Central memory CD4-positive, alpha-beta T cell (primary cell): ENCODE measurements around the gene UBLCP1.
"Not testable (repeated sequence)": the region's sequence is repeated elsewhere in the genome, so short reads cannot be mapped to it uniquely, and the experiment has no call there.

Source experiments
- DNase-seq: peaks from one replicate; pipeline ENCODE4 v3.0.0; 2022

Gene UBLCP1

GRCh38 chr5:159257007-159257406 lies 6.1 kb upstream of the UBLCP1 start:
- no peak for DNase-seq

DNA sequence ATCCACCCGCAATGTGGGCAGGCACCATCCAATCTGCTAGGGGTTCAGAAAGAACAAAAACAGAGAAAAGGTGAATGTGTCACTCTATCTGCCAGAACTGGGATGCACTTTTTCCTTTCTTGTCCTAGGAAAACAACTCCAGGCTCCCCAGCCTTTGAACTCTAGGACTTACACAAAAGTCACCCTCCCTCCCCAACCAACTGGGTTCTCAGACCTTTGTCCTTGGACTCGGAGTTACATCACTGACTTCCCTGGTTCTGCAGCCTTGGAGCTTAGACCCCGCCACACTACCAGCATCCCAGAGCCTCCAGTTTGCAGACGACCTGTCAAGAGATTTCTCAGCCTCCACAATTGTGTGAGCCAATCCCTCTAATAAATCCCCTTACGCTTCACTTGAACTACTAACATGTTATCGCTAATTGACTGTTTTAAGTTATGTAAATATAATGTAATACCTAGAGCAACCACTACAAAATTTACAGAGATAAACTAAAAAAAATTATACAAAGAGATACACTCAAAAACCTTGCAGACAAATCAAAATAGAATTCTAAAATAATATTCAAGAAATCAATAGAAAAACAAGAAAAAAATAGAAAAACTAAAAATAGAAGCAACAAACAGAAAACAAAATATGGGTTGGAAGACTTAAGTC lies 5.3 kb upstream of the UBLCP1 start:
- no peak for DNase-seq

DNA sequence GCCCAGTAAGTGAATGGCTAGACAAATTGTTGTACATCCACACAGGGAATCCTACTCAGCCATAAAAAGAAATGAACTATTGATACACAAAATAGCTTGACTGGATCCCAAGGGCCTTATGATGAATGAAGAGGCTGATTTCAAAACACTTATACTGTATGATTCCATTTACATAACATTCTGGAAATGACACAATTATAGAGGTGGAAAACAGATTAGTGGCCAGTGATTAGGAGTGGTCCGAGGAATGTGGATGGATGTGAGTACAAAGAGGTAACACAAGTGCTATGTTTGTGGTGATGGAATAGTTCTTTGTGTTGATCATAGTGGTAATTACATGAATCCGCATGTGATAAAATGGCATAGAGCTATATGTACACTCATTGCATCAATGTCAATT lies 4.7 kb upstream of the UBLCP1 start:
- DNase-seq = no peak

DNA sequence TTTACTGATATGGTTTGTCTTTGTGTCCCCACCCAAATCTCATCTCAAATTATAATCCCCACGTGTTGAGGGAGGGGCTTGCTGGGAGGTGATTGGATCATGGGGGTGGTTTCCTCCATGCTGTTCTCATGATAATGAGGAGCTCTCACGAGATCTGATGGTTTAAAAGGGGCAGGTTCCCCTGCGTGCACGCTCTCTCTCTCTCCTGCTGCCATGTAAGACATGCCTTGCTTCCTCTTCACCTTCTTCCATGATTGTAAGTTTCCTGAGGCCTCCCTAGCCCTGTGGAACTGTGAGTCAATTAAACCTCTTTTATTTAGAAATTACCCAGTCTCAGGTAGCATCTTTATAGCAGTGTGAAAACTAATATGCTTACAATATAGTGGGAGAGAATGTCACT lies 2.9 kb upstream of the UBLCP1 start:
- not testable (repeated sequence) for DNase-seq

GRCh38 chr5:159262472-159262858 lies 625 bp upstream of the UBLCP1 start:
- DNase-seq = no peak

DNA sequence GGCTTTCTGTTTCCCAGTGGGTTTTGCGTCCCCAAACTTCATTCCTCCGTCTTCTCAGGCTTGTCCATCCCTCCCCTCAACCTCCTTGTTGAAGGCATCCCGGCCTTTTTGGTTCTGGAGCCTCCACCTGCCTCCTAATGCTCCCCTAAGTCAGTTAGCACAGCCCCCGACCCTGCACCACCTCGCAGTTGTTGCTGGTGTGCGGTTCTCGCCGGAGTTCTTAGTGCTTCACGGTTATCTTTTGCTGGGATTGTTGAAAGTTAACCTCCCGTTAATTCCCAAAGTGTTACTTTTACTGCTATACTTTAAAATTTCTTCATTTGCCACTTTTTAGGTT lies 447 bp downstream of the UBLCP1 start:
- DNase-seq = no peak

DNA sequence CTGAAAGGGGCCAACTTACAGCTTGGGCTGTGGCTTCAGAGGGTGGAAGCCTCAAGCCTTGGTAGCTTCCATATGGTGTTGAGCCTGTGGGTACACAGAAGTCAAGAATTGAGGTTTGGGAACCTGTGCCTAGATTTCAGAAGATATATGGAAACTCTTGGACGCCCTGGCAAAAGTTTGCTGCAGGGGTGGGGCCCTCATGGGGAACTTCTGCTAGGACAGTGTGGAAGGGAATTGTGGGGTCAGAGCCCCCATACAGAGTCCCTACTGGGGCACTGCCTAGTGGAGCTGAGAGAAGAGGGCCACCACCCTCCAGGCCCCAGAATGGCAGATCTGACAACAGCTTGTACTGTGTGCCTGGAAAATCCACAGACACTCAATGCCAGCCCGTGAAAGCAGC lies 3.7 kb downstream of the UBLCP1 start:
- not testable (repeated sequence) for DNase-seq

GRCh38 chr5:159269723-159270122 lies 6.6 kb downstream of the UBLCP1 start:
- no peak for DNase-seq

DNA sequence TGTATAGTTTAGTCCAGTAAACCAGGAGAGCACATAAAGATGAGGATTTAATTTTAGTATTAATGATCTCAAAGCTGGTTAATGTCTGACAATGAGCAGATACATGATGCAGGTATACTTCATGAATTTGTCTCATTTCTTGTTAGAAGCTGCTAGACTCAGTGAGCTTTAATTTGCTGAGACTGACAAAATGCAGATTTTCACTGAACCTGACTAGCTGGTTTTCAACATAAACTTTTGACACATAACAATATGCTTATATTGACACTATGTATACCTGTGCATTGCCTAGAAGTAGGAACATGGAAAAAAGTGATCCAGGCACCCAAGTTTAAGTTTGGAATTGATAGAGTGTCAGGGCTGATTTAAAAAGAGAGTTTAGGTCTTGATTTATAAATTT lies 10.8 kb downstream of the UBLCP1 start:
- no peak for DNase-seq

GRCh38 chr5:159274676-159275075 lies 11.6 kb downstream of the UBLCP1 start:
- no peak for DNase-seq

DNA sequence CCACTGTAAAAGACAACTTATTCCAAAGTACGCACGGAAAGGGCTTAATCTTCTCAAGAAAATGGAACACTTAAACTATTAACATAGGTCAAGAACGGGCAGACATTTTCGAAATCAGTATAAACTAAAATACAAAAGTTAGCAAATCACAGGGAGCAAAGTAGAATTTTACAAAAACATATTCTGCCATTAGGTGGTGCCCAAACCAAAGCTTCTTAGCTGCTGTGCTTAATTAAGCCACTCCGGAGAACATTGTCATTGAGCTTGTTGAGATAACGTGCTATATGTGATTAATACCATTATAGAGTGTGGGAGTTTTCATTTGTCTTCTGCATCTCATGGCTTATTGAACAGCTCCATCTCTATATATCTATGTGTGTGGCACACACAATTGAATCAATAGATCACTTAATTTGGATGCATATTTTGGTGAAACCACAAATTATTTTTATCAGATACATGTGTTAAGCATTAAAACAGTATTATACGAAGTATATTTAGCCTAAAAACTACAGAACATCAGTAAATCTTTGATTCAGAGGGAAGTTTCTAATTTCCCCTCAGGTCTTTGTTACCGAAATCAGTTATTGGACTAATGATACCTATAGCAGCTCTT lies 23.4 kb downstream of the UBLCP1 start:
- peak; percentile 29 for DNase-seq

GRCh38 chr5:159290741-159291140 lies 27.7 kb downstream of the UBLCP1 start:
- DNase-seq = no peak

- no peak for DNase-seq
Observed at GRCh38 chr5:159294921-159295320, 31.8 kb downstream of the UBLCP1 start.

GRCh38 chr5:159297300-159297699 lies 34.2 kb downstream of the UBLCP1 start:
- DNase-seq = not testable (repeated sequence)

- DNase-seq = no peak
Observed at GRCh38 chr5:159301466-159301865, 38.4 kb downstream of the UBLCP1 start.

DNA sequence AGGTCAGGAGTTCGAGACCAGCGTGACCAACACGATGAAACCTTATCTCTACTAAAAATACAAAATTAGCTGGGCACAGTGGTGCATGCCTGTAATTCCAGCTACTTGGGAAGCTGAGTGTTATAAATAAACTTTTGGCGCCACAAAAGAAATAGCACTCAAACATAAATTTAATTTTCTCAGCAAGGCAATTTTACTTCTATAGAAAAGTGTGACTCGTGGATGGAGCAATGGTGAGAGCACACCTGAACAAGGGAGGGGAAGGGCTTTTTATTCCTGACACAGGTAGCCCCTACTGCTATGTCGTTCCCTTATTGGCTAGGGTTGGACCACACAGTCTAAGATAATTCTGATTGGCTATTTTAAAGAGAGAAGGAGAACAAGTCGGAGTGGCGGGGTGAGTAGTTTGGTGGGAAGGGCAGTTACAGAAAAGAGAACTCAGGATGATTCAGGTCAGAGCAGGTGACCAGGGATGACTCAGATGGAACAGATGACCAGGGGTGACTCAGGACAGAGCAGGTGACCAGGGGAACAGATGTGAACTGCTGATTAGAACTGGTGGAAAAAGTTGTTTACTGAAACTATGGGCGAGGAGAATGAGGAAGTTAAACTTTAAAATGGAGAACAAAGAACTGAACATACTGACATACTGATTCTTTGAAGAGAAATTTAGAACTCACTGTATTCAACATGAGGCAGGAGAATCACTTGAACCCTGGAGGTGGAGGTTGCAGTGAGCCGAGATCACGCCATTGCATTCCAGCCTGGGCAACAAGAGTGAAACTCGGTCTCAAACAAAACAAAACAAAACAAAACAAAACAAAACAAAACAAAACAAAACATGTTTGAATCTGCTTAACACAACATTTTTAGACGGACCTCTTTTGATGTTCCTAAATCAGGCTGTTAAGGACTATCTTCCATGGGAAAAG lies 39.1 kb downstream of the UBLCP1 start:
- not testable (repeated sequence) for DNase-seq

- no peak for DNase-seq
Observed at GRCh38 chr5:159303286-159303685, 40.2 kb downstream of the UBLCP1 start.

- no peak for DNase-seq
Observed at GRCh38 chr5:159304961-159305595, 42.0 kb downstream of the UBLCP1 start.

DNA sequence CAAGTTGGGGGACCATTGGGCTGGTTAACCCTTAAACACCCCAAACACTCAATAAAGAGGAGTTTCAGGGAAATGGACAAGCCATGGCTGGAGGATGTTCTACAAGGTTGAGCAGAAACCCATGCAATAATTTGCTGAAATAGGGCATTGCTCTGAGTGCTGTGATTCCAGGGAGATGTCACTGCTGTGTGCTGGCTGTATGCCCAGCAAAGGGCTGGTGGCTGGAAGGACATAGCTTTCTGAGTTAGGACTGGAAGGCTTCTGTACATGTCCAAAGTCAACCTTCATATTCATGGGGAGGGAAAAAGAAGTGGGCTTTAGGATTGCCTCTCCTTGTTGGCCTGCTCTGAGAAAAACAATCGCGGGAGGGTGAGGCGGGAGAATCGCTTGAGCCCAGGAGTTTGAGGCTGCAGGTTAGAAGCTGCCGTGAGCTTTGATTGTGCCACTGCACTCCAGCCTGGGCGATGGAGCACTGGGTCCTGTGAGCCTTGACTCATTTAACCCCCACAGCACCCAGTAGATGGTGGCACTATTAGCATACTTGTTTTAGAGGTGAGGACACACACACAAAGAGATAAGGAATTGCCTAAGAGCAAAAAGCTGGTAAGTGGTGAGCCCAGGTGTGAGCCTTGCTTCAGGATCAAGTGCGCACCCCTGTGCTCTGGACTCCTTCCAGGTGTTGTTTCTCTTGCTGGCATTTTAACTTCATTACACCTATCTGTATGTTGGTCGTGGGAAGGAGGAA lies 46.8 kb downstream of the UBLCP1 start:
- no peak for DNase-seq

GRCh38 chr5:159310511-159310910 lies 47.4 kb downstream of the UBLCP1 start:
- DNase-seq = no peak

DNA sequence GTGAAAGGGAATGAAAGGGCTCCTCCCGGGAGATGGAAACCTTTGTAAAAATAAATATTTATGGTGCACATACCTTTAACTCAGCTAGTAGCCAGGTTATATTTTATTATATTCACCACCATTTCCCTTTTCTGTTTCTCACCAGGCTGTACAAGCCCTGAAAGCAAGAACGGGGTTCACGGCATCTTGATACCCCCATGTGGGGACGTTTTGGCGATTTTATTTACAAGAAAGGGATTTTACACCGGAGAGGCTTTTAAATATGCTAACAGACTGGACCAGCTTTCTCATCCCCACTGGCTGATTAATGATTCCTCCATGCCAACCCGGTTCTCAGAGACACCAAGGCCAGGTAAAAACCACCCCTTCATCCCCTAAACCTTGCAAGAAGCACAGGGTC lies 48.0 kb downstream of the UBLCP1 start:
- no peak for DNase-seq

GRCh38 chr5:159313197-159313596 lies 50.1 kb downstream of the UBLCP1 start:
- no peak for DNase-seq
